Spinal cord (tissue), 10 donors: ENCODE measurements around the gene CNST. TPM values are rescaled to one million over a fixed set of nuclear protein-coding genes. Genes with fewer than 3 reads are reported as not detected.

ENCODE experiments used
- DNase-seq, 6 donors: peaks; one replicate each; pipeline versions ENCODE4 v3.0.0 to v3.0.0-alpha.2; 2013 to 2015; ENCODE audit warnings: low spot score in 6 of 6, low read depth in 4 of 6
- H3K27ac ChIP-seq: one replicate; pipeline ENCODE4 v1.5.1; 2013; ENCODE audit warnings: low read depth, low read length, control low read depth
- H3K27me3 ChIP-seq: one replicate; pipeline ENCODE4 v1.6.1; 2013; ENCODE audit warnings: low read length; ENCODE audit not compliant: control insufficient read depth, insufficient read depth
- H3K36me3 ChIP-seq: one replicate; pipeline ENCODE4 v1.6.1; 2013; ENCODE audit warnings: low read length; ENCODE audit not compliant: control insufficient read depth, insufficient read depth
- H3K4me1 ChIP-seq: one replicate; pipeline ENCODE4 v1.6.1; 2013; ENCODE audit warnings: low read length; ENCODE audit not compliant: control insufficient read depth, insufficient read depth
- H3K4me3 ChIP-seq: one replicate; pipeline ENCODE4 v1.5.1; 2013; ENCODE audit warnings: low read depth, low read length, control low read depth
- H3K9me3 ChIP-seq: one replicate; pipeline ENCODE4 v1.6.1; 2013; ENCODE audit warnings: low read length; ENCODE audit not compliant: control insufficient read depth, insufficient read depth
- WGBS: methylation state at CpG from one replicate; pipeline ENCODE4 v1.1.5; 2013; ENCODE audit warnings: missing lambda C conversion rate; ENCODE audit not compliant: insufficient coverage; 5-methylcytosine and 5-hydroxymethylcytosine counted together
- polyA plus RNA-seq, 2 donors: library from polyadenylated mRNA; unstranded; fragments of 120-200 nt; gene quantifications; one replicate each; pipeline ENCODE4 v1.2.1, GENCODE V29; 2013; ENCODE audit not compliant: insufficient read length in 2 of 2
- total RNA-seq, 2 donors: library from RNA; depleted of rRNA in 1 of 2; stranded (reverse); fragments of 120-200 nt in 1 of 2; fragments of >200 nt in 1 of 2; gene quantifications; one replicate each; pipeline versions ENCODE4 v1.2.3 to v1.2.4, GENCODE V29; 2013 to 2014
- donor health status: healthy.

The CNST gene
- total and polyA plus RNA-seq, 4 donors = 17.1 to 48.1 (median 21.7) TPM

DNA sequence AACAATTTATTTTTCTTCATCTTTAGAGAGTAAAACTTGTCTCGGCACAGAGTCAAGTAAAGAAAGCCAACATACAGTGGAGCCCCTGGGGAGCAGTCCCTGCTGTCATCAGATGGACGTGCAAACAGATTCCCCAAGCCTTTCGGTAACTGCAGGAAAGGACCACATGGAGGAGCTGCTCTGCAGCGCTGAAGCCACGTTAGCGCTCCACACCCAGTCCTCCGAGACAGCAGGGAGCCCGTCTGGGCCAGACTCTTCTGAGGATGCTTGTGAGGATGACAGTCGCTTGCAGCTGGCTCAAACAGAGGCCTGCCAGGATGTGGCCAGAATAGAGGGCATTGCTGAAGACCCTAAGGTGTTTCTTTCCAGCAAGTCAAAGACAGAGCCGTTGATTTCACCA, 80.9 kb downstream of the CNST start:
- no peak overlapping the region for H3K4me3 ChIP-seq
- WGBS = 25% methylated on average over 10 of the region's 10 CpGs
- no peaks in the 10 kb centered on the region for H3K9me3 ChIP-seq
- H3K27ac ChIP-seq = no peak overlapping the region
- no peaks in the 10 kb centered on the region for H3K27me3 ChIP-seq
- no peaks in the 10 kb centered on the region for H3K4me1 ChIP-seq
- peaks cover 4% of the 10 kb centered on the region for H3K36me3 ChIP-seq
- peak in 5 of 6 donors; percentile 6 to 84 (median 22) for DNase-seq

DNA sequence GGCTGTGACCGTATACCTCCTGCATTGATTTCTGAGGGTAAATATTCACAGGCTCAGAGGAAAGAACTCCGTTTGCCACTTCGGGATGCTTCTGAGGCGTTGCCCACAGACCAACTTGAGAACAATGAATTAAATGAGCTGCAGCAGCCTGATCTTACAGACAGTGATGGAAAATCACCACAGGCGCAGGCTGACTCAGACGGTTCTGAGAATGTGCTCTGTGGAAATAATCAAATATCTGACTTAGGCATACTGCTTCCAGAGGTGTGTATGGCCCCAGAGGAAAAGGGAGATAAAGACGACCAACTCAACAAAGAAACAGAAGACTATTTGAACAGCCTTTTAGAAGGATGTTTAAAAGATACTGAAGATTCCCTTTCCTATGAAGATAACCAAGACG, 81.3 kb downstream of the CNST start:
- peaks cover 4% of the 10 kb centered on the region for H3K36me3 ChIP-seq
- no peak overlapping the region for H3K27ac ChIP-seq
- DNase-seq = peak in 2 of 6 donors; percentile 3 to 46
- H3K4me1 ChIP-seq = no peaks in the 10 kb centered on the region
- WGBS = 47% methylated on average over 4 of the region's 8 CpGs
- no peak overlapping the region for H3K4me3 ChIP-seq
- no peaks in the 10 kb centered on the region for H3K9me3 ChIP-seq
- no peaks in the 10 kb centered on the region for H3K27me3 ChIP-seq

DNA sequence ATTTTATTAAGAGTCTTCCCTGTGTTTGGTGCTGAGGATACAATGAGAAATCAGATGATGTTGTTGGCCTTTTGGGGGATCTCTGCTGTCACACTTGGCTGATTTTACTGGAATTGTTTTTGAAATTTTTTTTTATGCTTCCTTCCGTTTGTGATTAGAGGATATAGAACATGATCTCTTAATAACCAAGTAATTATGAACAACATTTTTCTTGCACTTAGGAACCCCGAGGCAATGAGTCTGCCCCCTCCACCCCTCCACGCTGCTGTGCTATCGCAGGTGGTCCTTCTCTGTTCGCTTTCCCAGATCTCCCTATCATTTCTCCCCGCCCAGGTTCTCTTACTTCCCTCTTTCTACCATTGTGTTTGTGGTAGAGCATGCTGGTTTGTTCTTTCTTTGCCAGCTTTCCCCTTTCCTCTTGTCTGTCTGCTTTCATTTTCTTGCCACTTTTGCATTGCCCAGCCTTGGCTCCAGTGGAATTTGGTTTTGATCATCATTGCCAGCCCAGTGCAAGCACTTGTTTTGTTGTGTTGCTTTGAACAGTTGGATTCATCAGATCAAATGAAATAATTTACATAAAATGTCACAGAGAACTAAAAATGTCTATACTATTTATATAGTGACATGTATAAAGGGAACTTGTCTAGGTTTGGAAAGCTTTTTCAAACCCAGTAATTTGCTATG, 84.9 kb downstream of the CNST start:
- Histone ChIP-seq H3K27me3 (no peaks in the 10 kb centered on the region), H3K4me3 (no peak overlapping the region), H3K4me1 (no peaks in the 10 kb centered on the region), H3K27ac (no peak overlapping the region), H3K36me3 (no peaks in the 10 kb centered on the region), H3K9me3 (no peaks in the 10 kb centered on the region)
- DNase-seq = peak in 1 of 6 donors; percentile 50
- no CpG with 5 or more reads among the region's 6 CpGs for WGBS

DNA sequence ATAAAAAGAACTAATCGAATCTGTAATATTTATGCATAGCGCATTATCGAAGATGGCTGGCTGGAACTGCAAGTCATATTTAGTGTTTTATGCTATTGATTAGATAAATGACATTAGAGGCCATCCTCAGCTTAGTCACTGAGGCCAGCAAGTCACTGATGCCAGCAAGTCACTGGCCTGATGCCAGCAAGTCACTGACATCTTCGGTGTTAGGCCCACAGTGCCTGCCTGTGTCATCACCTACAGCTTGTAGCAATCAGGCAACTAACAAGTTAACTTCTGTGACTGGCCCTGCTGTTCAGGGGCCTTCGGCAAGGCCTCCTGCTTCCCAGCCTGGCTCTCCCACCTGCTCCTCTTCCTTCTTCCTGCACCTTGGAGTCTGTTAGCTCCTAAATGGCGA, 92.3 kb downstream of the CNST start:
- Histone ChIP-seq H3K4me3 (no peak overlapping the region), H3K36me3 (peaks cover 6% of the 10 kb centered on the region), H3K27me3 (no peaks in the 10 kb centered on the region), H3K4me1 (no peaks in the 10 kb centered on the region), H3K27ac (no peak overlapping the region), H3K9me3 (no peaks in the 10 kb centered on the region)
- peak in 1 of 6 donors; percentile 15 for DNase-seq
- 59% methylated on average over 2 of the region's 6 CpGs for WGBS

DNA sequence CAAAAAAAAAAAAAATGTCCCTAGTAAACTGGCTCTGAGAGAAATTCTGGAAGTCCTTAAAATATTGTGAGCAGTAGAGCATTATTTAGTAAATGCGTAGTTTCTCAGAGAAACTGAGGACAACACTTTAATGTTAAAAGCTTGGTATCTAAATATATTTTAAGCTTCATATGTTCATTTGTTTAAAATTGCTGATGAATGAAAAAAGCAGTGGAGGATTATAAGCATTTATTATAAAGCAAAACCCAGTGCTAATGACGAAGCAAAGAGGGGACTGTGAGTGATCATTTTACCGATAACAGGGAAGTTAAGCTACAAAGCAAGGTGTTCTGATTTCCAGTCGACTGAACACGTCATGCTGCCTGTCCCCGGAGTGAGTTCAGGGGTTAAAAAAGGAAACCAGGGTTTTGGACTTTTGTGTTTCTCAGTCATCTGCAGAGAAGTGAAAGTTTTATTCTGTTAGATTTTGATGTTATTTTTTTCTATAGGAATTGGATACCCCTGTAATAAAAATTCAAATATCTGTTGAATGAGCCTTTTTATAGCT, 93.4 kb downstream of the CNST start:
- WGBS = 89% methylated on average over 5 of the region's 6 CpGs
- H3K27me3 ChIP-seq = no peaks in the 10 kb centered on the region
- H3K4me3 ChIP-seq = no peak overlapping the region
- H3K9me3 ChIP-seq = no peaks in the 10 kb centered on the region
- no peaks in the 10 kb centered on the region for H3K4me1 ChIP-seq
- no peak for DNase-seq
- H3K27ac ChIP-seq = no peak overlapping the region
- peaks cover 6% of the 10 kb centered on the region for H3K36me3 ChIP-seq

DNA sequence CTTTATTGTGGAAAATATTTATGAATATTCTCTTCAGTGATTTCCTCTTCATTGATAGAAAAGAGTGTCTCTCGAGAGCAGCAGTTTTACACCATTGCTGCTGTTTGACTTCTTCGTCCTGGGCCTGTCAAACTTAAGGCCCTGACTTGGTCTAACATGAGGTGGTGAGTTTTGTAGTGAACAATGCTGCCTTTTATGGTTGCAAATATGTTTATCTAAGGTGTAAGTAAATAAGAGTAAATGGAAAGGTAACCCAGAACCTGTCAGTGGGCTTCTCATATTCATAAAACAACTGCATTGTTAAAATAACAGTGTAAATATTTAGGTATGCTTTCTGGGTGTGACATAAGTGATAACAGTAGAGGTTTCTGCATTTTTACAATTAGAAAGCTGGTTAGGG, 95.2 kb downstream of the CNST start:
- no peaks in the 10 kb centered on the region for H3K4me1 ChIP-seq
- peaks cover 6% of the 10 kb centered on the region for H3K36me3 ChIP-seq
- no peaks in the 10 kb centered on the region for H3K27me3 ChIP-seq
- H3K9me3 ChIP-seq = no peaks in the 10 kb centered on the region
- no peak overlapping the region for H3K27ac ChIP-seq
- DNase-seq = no peak
- WGBS = 88% methylated on average over 2 of the region's 2 CpGs
- H3K4me3 ChIP-seq = no peak overlapping the region

DNA sequence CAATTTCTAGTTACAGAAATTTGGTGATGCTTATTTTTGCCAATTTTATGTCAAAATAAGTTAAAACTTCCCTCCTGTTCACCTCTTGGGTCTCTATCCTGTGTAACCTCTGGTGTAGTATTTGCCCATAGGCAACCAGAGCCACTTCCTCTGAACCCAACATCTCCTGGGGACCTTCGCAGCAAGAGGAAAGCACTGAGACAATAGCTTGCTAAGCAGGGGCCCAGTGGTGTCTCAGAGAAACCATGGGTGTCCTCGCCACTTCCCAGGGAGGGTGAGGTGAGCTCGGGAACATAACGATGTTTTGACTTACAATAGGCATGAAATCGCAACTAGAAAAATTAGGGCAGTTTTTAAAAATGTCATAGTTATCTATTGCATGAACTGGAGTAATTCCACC, 101.5 kb downstream of the CNST start:
- H3K9me3 ChIP-seq = no peaks in the 10 kb centered on the region
- no peak for DNase-seq
- WGBS = 100% methylated on average over 1 of the region's 5 CpGs
- H3K4me1 ChIP-seq = no peaks in the 10 kb centered on the region
- no peak overlapping the region for H3K27ac ChIP-seq
- peaks cover 8% of the 10 kb centered on the region for H3K36me3 ChIP-seq
- H3K27me3 ChIP-seq = no peaks in the 10 kb centered on the region
- no peak overlapping the region for H3K4me3 ChIP-seq

DNA sequence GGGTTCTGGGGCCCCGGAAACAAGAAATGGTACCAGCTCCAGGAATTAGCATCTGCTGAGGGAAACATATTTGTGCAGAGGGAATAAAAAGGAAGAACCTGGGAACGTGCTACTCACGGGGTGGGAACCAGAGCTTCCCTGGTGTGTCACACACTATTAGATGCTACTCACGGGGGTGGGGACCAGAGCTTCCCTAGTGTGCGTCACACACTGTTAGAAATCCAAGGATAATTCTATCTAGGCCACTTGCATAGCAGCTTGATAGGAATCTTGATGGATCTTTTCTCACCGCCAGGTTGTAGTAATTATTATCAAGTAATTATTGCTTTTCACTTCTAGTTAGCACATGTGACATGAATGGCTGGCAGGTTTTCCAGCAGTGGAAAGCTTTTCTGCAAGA, 103.4 kb downstream of the CNST start:
- DNase-seq = peak in 1 of 6 donors; percentile 40
- H3K27ac ChIP-seq = no peak overlapping the region

DNA sequence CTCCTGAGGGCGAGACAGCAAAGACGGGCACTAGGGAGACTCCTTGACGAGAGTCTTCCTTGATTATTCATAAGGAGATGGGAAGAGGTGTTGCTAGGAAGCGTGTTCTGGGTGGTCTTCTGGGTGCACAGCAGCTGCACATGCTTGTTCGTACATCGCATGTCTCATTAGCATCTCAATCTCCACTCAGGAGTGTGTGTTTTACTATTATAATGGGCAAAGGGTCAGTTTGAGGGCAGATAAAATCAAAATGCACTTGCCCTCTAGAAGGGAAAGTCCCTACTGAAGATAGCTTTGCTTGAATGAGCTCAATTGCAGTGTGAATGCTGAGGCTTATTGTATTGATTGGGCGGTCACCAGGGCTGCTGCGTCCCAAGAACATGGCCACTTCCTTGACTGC, 107.8 kb downstream of the CNST start:
- Histone ChIP-seq H3K27ac (no peak overlapping the region), H3K9me3 (no peaks in the 10 kb centered on the region), H3K4me3 (no peak overlapping the region), H3K27me3 (no peaks in the 10 kb centered on the region), H3K36me3 (no peaks in the 10 kb centered on the region), H3K4me1 (peaks cover under 1% of the 10 kb centered on the region)
- no peak for DNase-seq
- 31% methylated on average over 2 of the region's 8 CpGs for WGBS

More for the DNA sequence above, 103.4 kb downstream of the CNST start:
- peaks cover 6% of the 10 kb centered on the region for H3K36me3 ChIP-seq
- H3K27me3 ChIP-seq = no peaks in the 10 kb centered on the region
- 80% methylated on average over 5 of the region's 6 CpGs for WGBS
- H3K4me3 ChIP-seq = no peak overlapping the region
- no peaks in the 10 kb centered on the region for H3K9me3 ChIP-seq
- H3K4me1 ChIP-seq = no peaks in the 10 kb centered on the region

DNA sequence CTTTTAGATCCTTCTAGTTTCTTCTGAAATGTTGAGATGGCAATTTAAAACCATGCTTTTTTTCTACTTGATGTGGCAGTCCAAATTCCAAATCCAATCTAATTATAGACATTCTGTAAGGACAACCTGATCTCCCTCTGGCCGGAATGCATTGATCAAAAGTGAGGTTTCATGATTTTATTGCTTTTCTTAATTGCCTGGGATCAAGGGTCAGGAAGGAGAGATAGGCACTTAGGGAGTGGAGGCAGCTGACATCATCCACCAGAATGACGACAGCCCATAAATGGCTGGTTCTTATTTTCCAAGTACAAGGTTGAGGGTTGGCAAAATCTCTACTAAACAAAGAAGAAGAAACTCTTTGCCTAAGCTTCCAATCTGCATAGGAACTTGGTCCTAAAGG, 111.6 kb downstream of the CNST start:
- peaks cover 19% of the 10 kb centered on the region for H3K4me1 ChIP-seq
- H3K27ac ChIP-seq = no peak overlapping the region
- no peaks in the 10 kb centered on the region for H3K36me3 ChIP-seq
- no peak overlapping the region for H3K4me3 ChIP-seq
- no peak for DNase-seq
- WGBS = 83% methylated on average over 1 of the region's 2 CpGs
- H3K9me3 ChIP-seq = no peaks in the 10 kb centered on the region
- no peaks in the 10 kb centered on the region for H3K27me3 ChIP-seq
